WTC11 (cell line): ENCODE data around the gene CEP70. TPM values are rescaled to one million over a fixed set of nuclear protein-coding genes. Genes with fewer than 3 reads are reported as not detected.

Source experiments
- ATAC-seq: fragments of 200-7000 bp; cut with Tn5 transposase; 2 replicates; pipeline ENCODE4 v1.10.0; 2021; ENCODE audit warnings: mild to moderate bottlenecking, moderate library complexity
- CTCF ChIA-PET: fragments of 300-600 bp; sonication (Branson Sonifier 250); formaldehyde crosslinking; loops from one replicate; lab custom pipeline; 2021; ENCODE audit warnings: antibody characterized with exemption; lab: Charles Lee
- POLR2A ChIA-PET: fragments of 350-600 bp; sonication (Branson Sonifier 250); formaldehyde crosslinking; loops from one replicate; lab custom pipeline; 2021; ENCODE audit warnings: antibody characterized with exemption; lab: Charles Lee
- DNase-seq: peaks from one replicate; pipeline ENCODE4 v3.0.0; 2021; ENCODE audit warnings: low spot score
- H3K27ac Mint-ChIP-seq: 2 replicates; pipeline ENCODE4 v1.8.0; 2021; ENCODE audit warnings: mixed read lengths
- H3K27me3 Mint-ChIP-seq: 2 replicates; pipeline ENCODE4 v1.8.0; 2021; ENCODE audit warnings: low read depth, mild to moderate bottlenecking, moderate library complexity, mixed read lengths
- H3K36me3 Mint-ChIP-seq: 2 replicates; pipeline ENCODE4 v1.8.0; 2021; ENCODE audit warnings: mixed read lengths
- H3K4me1 Mint-ChIP-seq: 2 replicates; pipeline ENCODE4 v1.8.0; 2022; ENCODE audit warnings: mixed read lengths
- H3K4me3 Mint-ChIP-seq: 2 replicates; pipeline ENCODE4 v1.8.0; 2021; ENCODE audit warnings: mild to moderate bottlenecking, moderate library complexity, mixed read lengths
- H3K9me3 Mint-ChIP-seq: 2 replicates; pipeline ENCODE4 v1.8.0; 2021; ENCODE audit warnings: mixed read lengths
- ATF1 ChIP-seq: sonication (generic); formaldehyde crosslinking; IDR thresholded peaks from 2 replicates; pipeline ENCODE4 v1.8.1; 2023; ENCODE audit warnings: mild to moderate bottlenecking, moderate library complexity, missing genetic modification reagents
- FOXK1 ChIP-seq: sonication (generic); formaldehyde crosslinking; IDR thresholded peaks from 2 replicates; pipeline ENCODE4 v1.8.0; 2022; ENCODE audit warnings: mild to moderate bottlenecking, moderate library complexity, missing genetic modification reagents
- FOXP1 ChIP-seq: sonication (generic); formaldehyde crosslinking; IDR thresholded peaks from 2 replicates; pipeline ENCODE4 v1.8.0; 2022; ENCODE audit warnings: missing genetic modification reagents, mild to moderate bottlenecking, moderate library complexity, borderline replicate concordance
- GABPB1 ChIP-seq: sonication (generic); formaldehyde crosslinking; IDR thresholded peaks from 2 replicates; pipeline ENCODE4 v1.8.1; 2023; ENCODE audit warnings: mild to moderate bottlenecking, missing genetic modification reagents
- HMGA2 ChIP-seq: fragments of 250-450 bp; sonication (Bioruptor Pico); IDR thresholded peaks from 2 replicates; pipeline ENCODE4 v1.4.0; 2021; ENCODE audit warnings: mild to moderate bottlenecking, moderate library complexity
- MXD4 ChIP-seq: fragments of 250-450 bp; sonication (Bioruptor Pico); IDR thresholded peaks from 2 replicates; pipeline ENCODE4 v1.8.0; 2021; ENCODE audit warnings: mild to moderate bottlenecking, moderate library complexity, borderline replicate concordance
- MYBL2 ChIP-seq: sonication (generic); formaldehyde crosslinking; IDR thresholded peaks from 2 replicates; pipeline ENCODE4 v1.8.1; 2023; ENCODE audit warnings: mild to moderate bottlenecking, moderate library complexity, missing genetic modification reagents
- NFE2L1 ChIP-seq: sonication (generic); formaldehyde crosslinking; IDR thresholded peaks from 2 replicates; pipeline ENCODE4 v1.8.1; 2023; ENCODE audit warnings: missing genetic modification reagents
- NFYB ChIP-seq: sonication (generic); formaldehyde crosslinking; conservative IDR thresholded peaks from 2 replicates; pipeline ENCODE4 v1.8.0; 2022; ENCODE audit warnings: low read depth, missing genetic modification reagents
- NR1H2 ChIP-seq: sonication (generic); formaldehyde crosslinking; IDR thresholded peaks from 2 replicates; pipeline ENCODE4 v1.9.0; 2021; ENCODE audit warnings: mild to moderate bottlenecking, moderate library complexity, missing genetic modification reagents
- NR3C1 ChIP-seq: sonication (generic); formaldehyde crosslinking; conservative IDR thresholded peaks from 2 replicates; pipeline ENCODE4 v1.8.1; 2023; ENCODE audit warnings: low read depth, mild to moderate bottlenecking, missing genetic modification reagents
- RELA ChIP-seq: sonication (generic); formaldehyde crosslinking; IDR thresholded peaks from 2 replicates; pipeline ENCODE4 v1.8.1; 2022; ENCODE audit warnings: missing genetic modification reagents, mild to moderate bottlenecking, borderline replicate concordance
- TCF7 ChIP-seq: sonication (generic); formaldehyde crosslinking; IDR thresholded peaks from 2 replicates; pipeline ENCODE4 v1.8.0; 2022; ENCODE audit warnings: mild to moderate bottlenecking, low read depth, missing genetic modification reagents, moderate library complexity
- ZBTB21 ChIP-seq: sonication (generic); formaldehyde crosslinking; IDR thresholded peaks from 2 replicates; pipeline ENCODE4 v1.8.1; 2023; ENCODE audit warnings: mild to moderate bottlenecking, missing genetic modification reagents, borderline replicate concordance
- ZNF121 ChIP-seq: sonication (generic); formaldehyde crosslinking; IDR thresholded peaks from 2 replicates; pipeline ENCODE4 v1.8.0; 2023; ENCODE audit warnings: missing genetic modification reagents
- ZNF138 ChIP-seq: sonication (generic); formaldehyde crosslinking; conservative IDR thresholded peaks from 2 replicates; pipeline ENCODE4 v1.8.1; 2022; ENCODE audit warnings: mild to moderate bottlenecking, moderate library complexity, missing genetic modification reagents
- ZNF219 ChIP-seq: sonication (generic); formaldehyde crosslinking; IDR thresholded peaks from 2 replicates; pipeline ENCODE4 v1.8.0; 2023; ENCODE audit warnings: missing genetic modification reagents, mild to moderate bottlenecking, borderline replicate concordance
- ZNF263 ChIP-seq: sonication (generic); formaldehyde crosslinking; IDR thresholded peaks from 2 replicates; pipeline ENCODE4 v1.8.1; 2022; ENCODE audit warnings: low read depth, mild to moderate bottlenecking, moderate library complexity, missing genetic modification reagents
- ZNF671 ChIP-seq: fragments of 250-450 bp; sonication (Bioruptor Pico); IDR thresholded peaks from 2 replicates; pipeline ENCODE4 v1.8.0; 2021; ENCODE audit warnings: mild to moderate bottlenecking
- total RNA-seq: library from RNA; stranded (reverse); gene quantifications from 3 replicates; pipeline ENCODE4 v1.2.3, GENCODE V29; 2021
- TF ChIP-seq, protein P1 (sequence below): sonication (generic); formaldehyde crosslinking; IDR thresholded peaks from 2 replicates; pipeline ENCODE4 v1.8.1; 2023; ENCODE audit warnings: mild to moderate bottlenecking, missing genetic modification reagents, moderate library complexity
- TF ChIP-seq, protein P2 (sequence below): sonication (generic); formaldehyde crosslinking; IDR thresholded peaks from 2 replicates; pipeline ENCODE4 v1.8.0; 2022; ENCODE audit warnings: mild to moderate bottlenecking, missing genetic modification reagents
- TF ChIP-seq, protein P3 (sequence below): sonication (generic); formaldehyde crosslinking; IDR thresholded peaks from 2 replicates; pipeline ENCODE4 v1.8.1; 2023; ENCODE audit warnings: mild to moderate bottlenecking, missing genetic modification reagents, moderate library complexity
- TF ChIP-seq, protein P4 (sequence below): sonication (generic); formaldehyde crosslinking; IDR thresholded peaks from 2 replicates; pipeline ENCODE4 v1.8.1; 2023; ENCODE audit warnings: mild to moderate bottlenecking, missing genetic modification reagents
- TF ChIP-seq, protein P5 (sequence below): fragments of 250-450 bp; sonication (Bioruptor Pico); IDR thresholded peaks from 2 replicates; pipeline ENCODE4 v2.1.2; 2022; ENCODE audit warnings: mild to moderate bottlenecking, moderate library complexity
- TF ChIP-seq, protein P6 (sequence below): sonication (generic); formaldehyde crosslinking; IDR thresholded peaks from 2 replicates; pipeline ENCODE4 v1.8.1; 2023; ENCODE audit warnings: mild to moderate bottlenecking, missing genetic modification reagents

The CEP70 gene
- total RNA-seq, 1 experiment from 2014 or later: 27.2 TPM

DNA sequence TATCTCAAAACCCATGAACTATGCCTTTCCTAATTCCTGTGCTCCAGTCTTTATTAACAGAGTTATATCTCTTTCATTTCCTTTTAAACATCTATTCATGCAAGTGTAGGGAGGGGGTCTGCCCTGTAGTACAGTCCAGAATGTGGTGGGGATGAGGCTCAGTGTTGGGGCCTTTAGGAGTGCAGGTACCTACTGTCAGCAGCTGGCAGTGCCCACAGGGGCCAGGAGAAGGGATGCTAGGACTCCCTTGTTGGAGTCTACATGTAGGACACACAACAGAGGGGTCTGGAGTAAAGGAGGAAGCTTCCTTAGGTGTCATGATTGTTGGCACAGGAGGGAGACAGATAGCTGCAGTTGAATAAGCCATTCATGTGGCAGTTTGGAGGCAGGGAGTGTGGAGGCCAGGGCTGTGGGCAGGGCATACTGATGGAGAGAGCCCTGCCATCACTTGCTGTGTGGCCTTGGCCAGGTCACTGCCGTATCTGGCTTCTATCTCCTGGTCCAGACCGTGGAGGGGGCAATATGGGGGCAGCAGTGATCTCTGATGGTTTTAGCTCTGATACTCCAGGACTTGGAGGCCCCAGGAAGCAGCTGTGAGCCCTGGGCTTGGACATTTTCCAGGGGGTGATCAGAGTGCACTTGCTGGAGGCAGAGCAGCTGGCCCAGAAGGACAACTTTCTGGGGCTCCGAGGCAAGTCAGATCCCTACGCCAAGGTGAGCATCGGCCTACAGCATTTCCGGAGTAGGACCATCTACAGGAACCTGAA is 130.2 kb downstream of the CEP70 start (continued):
- TF ChIP-seq TCF7 (CRISPR knock-in tag) (no peak), NR3C1 (CRISPR knock-in tag) (no peak), RELA (CRISPR knock-in tag) (no peak), ZNF671 (no peak), ZNF121 (CRISPR knock-in tag) (no peak), ATF1 (no peak), NFYB (CRISPR knock-in tag) (no peak), NR1H2 (CRISPR knock-in tag) (no peak)
- TF ChIP-seq, protein P1, sequence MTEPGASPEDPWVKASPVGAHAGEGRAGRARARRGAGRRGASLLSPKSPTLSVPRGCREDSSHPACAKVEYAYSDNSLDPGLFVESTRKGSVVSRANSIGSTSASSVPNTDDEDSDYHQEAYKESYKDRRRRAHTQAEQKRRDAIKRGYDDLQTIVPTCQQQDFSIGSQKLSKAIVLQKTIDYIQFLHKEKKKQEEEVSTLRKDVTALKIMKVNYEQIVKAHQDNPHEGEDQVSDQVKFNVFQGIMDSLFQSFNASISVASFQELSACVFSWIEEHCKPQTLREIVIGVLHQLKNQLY (CRISPR knock-in tag): no peak

DNA sequence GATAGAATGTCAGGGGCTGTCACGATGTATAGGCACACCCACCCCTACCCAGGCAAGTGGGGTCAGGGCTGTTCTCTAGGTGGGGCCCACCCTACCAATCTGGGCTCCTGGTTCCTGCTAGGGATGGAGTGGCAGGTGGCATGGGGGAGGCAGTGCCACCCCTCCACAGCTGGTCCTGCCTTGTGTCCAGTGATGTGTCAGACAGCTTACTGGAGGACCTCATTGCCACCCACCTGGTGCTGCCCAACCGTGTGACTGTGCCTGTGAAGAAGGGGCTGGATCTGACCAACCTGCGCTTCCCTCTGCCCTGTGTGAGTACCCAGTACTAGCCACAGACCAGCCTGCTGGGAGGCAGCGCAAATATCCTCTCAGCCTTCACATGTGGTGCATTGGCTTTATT is 132.2 kb downstream of the CEP70 start:
- Mint-ChIP-seq H3K4me3 (no peak overlapping the region), H3K36me3 (peaks cover 5% of the 10 kb centered on the region), H3K27ac (no peak overlapping the region)
- ChIA-PET CTCF (interaction anchor here (0.9 to 1.2 kb wide), 4 partner anchors 44 to 474 kb away, joined by 3 to 5 read pairs (median 4); no protein-coding TSS in a partner anchor), POLR2A (no interaction called here)
- no peak for ATAC-seq
- no peak for DNase-seq
- TF ChIP-seq NFE2L1 (CRISPR knock-in tag) (no peak), FOXK1 (CRISPR knock-in tag) (no peak), HMGA2 (CRISPR knock-in tag) (no peak), ZNF671 (no peak), FOXP1 (CRISPR knock-in tag) (no peak), NR1H2 (CRISPR knock-in tag) (no peak), ATF1 (no peak), ZNF138 (CRISPR knock-in tag) (no peak), MXD4 (CRISPR knock-in tag) (no peak), ZNF263 (no peak), MYBL2 (CRISPR knock-in tag) (no peak), ZBTB21 (CRISPR knock-in tag) (no peak), NR3C1 (CRISPR knock-in tag) (no peak), GABPB1 (no peak), ZNF219 (CRISPR knock-in tag) (no peak)
- TF ChIP-seq, protein P2, sequence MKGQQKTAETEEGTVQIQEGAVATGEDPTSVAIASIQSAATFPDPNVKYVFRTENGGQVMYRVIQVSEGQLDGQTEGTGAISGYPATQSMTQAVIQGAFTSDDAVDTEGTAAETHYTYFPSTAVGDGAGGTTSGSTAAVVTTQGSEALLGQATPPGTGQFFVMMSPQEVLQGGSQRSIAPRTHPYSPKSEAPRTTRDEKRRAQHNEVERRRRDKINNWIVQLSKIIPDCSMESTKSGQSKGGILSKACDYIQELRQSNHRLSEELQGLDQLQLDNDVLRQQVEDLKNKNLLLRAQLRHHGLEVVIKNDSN (CRISPR knock-in tag): no peak
- TF ChIP-seq, protein P3, sequence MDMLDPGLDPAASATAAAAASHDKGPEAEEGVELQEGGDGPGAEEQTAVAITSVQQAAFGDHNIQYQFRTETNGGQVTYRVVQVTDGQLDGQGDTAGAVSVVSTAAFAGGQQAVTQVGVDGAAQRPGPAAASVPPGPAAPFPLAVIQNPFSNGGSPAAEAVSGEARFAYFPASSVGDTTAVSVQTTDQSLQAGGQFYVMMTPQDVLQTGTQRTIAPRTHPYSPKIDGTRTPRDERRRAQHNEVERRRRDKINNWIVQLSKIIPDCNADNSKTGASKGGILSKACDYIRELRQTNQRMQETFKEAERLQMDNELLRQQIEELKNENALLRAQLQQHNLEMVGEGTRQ: no peak
- TF ChIP-seq, protein P4, sequence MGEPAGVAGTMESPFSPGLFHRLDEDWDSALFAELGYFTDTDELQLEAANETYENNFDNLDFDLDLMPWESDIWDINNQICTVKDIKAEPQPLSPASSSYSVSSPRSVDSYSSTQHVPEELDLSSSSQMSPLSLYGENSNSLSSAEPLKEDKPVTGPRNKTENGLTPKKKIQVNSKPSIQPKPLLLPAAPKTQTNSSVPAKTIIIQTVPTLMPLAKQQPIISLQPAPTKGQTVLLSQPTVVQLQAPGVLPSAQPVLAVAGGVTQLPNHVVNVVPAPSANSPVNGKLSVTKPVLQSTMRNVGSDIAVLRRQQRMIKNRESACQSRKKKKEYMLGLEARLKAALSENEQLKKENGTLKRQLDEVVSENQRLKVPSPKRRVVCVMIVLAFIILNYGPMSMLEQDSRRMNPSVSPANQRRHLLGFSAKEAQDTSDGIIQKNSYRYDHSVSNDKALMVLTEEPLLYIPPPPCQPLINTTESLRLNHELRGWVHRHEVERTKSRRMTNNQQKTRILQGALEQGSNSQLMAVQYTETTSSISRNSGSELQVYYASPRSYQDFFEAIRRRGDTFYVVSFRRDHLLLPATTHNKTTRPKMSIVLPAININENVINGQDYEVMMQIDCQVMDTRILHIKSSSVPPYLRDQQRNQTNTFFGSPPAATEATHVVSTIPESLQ (CRISPR knock-in tag): no peak
- TF ChIP-seq, protein P5, sequence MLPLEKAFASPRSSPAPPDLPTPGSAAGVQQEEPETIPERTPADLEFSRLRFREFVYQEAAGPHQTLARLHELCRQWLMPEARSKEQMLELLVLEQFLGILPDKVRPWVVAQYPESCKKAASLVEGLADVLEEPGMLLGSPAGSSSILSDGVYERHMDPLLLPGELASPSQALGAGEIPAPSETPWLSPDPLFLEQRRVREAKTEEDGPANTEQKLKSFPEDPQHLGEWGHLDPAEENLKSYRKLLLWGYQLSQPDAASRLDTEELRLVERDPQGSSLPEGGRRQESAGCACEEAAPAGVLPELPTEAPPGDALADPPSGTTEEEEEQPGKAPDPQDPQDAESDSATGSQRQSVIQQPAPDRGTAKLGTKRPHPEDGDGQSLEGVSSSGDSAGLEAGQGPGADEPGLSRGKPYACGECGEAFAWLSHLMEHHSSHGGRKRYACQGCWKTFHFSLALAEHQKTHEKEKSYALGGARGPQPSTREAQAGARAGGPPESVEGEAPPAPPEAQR: no peak
- TF ChIP-seq, protein P6, sequence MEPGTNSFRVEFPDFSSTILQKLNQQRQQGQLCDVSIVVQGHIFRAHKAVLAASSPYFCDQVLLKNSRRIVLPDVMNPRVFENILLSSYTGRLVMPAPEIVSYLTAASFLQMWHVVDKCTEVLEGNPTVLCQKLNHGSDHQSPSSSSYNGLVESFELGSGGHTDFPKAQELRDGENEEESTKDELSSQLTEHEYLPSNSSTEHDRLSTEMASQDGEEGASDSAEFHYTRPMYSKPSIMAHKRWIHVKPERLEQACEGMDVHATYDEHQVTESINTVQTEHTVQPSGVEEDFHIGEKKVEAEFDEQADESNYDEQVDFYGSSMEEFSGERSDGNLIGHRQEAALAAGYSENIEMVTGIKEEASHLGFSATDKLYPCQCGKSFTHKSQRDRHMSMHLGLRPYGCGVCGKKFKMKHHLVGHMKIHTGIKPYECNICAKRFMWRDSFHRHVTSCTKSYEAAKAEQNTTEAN: no peak
- TF ChIP-seq, all 79 proteins: peak for 0
- H3K27me3 Mint-ChIP-seq: no peaks in the 10 kb centered on the region
- H3K9me3 Mint-ChIP-seq: no peaks in the 10 kb centered on the region
- H3K4me1 Mint-ChIP-seq: peaks cover 9% of the 10 kb centered on the region
